Activated CD4-positive, CD25-positive, alpha-beta regulatory T cell treated with anti-CD3 and anti-CD28 coated beads, Interleukin-2, amount 50 U/mL, for 72 hours (primary cell): ENCODE results near the gene GSN.

Experiments used
- DNase-seq: peaks from one replicate; pipeline ENCODE4 v3.0.0; 2021

The GSN gene

GRCh38 chr9:121273064-121273775 lies 5.3 kb downstream of the GSN start:
- DNase-seq: no peak

- no peak for DNase-seq
Observed at GRCh38 chr9:121274851-121275250, 6.9 kb downstream of the GSN start.

GRCh38 chr9:121275781-121276658 lies 8.1 kb downstream of the GSN start:
- no peak for DNase-seq

DNA sequence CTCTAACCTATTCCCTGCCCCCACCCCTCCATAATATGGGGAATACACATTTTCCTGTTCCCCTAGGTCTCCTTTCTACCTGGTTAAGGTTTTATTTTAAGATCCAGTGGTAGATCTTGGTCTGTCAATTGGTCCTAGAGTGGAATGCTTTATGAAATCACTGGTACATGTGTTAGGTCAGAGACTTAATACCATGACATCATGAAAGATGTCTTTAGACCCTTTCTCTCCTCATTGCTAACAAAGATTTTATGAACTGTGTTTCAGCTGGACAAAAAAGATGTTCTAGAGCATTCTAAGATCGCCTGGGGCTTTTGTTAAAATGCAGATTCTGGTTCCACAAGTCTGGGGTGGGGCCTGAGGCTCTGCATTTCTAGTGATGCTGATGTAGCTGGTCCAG lies 9.1 kb downstream of the GSN start:
- no peak for DNase-seq

DNA sequence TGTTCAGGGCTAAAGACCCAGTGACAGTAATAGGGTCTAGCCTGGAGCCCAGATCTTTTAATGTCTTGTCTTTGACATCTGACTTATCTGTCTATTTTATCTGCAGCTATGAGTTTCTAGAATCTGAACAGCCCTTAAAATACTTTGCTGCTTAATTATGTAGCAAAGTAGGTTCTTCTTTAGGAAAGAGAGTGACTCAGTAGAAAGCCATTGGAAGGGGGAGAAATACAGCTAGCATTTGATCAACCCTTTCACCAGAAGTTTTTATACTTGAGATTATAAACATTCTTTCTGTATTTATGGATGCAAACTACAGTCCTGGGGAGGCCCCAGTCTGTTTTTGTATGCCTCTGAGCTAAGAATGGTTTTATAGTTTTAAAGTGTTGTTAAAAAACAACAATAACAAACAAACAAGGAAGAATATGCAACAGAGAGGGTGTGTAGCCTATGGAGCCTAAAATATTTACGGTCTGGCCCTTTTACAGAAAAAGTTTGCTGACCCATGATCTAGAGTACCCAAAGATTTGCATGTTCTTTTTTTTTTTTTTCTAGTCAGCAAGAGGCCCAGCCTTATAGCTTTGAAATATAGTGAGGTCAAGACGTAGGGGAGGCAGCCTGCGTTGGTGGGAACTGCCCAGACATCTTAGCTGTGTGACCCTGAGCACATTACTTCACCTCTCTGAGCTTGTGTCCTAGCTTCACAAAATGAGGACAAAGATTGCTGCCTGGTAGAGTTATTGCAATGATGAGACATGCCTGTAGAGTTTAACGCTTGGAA lies 9.7 kb downstream of the GSN start:
- no peak for DNase-seq

- no peak for DNase-seq
Observed at GRCh38 chr9:121278477-121279261, 10.7 kb downstream of the GSN start.

GRCh38 chr9:121279776-121280388 lies 11.9 kb downstream of the GSN start:
- no peak for DNase-seq

- DNase-seq: no peak
Observed at GRCh38 chr9:121280715-121281613, 13.0 kb downstream of the GSN start.

- DNase-seq: no peak
Observed at GRCh38 chr9:121281614-121282276, 13.8 kb downstream of the GSN start.

DNA sequence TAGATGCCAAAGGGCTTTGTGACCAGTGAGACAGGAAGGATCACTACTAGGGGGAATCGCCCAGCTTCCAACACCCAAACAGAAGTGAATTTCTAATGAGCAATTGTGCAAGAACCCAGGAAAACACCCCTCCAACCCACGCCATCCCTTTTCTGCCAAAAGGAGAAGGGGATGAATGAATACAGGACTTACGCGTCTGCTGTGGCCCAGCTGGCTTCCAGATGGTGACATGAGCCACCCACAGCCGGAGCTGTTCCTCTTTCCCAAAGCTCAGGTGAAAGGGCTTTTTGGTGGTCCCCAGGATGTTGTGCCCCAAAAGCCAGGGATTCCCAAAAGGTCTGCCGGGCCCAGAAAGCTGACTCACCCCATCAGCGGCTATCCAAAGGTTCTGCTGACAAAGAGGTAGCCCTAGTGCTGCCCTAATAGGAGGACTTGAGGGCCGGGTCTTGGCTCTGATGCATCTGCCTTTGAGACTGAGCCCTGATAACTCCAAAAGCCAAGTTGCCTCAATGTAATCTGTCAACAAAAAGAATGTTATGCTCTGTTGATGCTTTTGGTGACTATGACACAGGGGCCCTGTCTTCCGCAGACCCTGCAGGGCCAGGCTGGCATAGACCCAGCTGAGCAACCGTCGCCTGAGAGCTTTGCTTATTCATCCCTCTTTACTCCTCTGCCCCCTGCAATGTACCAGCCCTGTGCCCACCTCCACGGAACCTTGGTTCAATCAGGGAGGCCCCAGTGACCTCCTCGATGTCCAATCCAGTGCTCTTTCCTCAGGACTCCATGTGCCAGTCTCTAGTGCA lies 14.5 kb downstream of the GSN start:
- DNase-seq: no peak

DNA sequence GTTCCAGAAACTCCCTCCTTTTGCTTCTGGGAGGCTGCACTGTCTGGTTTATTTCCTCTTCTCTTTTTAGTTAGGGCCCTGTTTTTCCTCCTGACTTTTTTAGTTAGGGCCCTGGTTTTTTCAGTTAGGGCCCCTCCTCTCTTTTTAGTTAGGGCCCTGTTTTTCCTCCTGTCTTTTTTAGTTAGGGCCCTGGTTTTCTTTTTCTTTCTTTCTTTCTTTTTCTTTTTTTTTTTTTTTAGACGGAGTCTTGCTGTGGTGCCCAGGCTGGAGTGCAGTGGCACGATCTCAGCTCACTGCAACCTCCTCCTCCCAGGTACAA lies 15.1 kb downstream of the GSN start:
- DNase-seq: no peak

DNA sequence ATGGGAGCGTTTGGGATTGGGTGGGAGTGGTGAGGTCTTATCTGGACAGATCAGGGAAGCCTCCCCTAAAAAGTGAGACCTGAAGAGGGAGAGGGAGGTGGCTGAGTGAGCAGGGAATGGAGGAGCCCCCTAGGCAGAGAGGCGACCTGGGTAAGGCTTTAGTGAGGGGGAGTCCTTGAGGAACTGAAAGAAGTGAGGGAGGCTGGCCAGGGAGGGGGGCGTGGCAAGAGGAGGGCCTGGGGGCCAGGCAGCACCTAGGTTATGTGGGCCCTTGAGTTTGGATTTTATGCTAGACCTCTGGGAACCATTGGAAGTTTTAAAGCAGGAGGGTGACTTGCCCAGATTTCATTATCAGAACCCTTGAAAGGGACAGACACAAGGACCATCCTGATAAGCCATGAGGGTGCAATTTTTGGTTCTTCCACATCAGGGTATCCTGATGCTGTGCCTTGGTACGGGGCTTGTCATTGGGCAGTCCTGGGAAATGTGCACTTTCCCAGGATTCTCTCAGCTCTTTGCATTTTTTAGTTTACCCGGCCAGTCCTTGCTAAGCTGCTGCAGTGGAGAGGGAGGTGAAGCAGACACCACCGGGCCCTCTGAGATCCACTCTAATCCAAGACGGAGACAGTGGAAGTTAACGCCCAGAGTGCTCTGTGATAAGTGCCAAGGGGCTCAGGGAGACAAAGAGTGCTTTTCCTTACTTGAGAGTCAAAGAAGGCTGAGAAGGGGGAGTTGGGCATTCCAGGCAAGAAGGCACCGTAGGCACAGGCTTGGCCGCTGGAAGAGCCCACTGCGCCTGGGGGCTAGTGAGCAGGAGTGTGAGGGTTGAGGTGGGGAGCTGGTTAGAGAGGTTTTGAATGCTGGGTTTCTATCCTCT lies 16.1 kb downstream of the GSN start:
- no peak for DNase-seq

GRCh38 chr9:121284733-121285451 lies 16.9 kb downstream of the GSN start:
- no peak for DNase-seq

DNA sequence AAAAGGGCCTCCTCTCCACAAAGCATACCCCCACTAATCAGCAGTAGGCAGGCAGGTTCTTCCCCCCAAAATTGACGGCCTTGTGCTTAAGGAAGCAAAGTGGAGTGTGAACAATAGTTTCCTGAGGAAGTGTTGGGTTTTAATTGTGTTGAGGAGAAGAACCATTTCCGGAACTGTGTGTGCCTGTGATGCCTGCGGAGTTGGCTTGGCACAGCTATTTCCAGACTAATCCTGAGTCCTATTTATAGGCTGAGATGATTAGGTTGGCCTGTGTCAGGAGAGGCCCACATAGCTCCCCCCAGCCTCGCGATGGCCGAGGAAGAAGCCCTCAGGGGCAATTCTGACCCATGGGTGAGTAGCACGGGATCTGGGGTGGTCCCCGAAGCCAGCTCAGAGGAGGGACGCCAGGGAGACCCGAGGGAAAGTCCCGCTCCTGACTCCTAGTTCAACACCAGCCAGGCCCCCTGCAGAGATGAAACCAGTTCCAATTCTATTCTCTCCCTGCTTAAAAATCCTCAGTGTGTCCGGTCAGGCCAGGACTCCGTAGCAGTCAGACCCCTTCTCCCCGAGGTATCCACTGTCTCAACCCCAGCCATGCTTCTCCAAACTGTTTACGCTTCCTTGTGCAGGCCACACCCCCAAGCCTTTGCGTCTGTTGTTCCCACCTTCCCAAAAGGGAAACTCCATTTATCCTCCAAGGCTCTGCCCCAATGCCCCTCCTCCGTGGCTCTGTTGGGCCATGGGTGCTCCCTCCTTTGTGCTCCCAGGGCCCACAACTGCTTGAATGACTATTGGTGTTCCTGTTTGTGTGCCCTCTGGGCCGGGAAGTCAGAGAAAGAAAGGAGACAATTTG lies 18.1 kb downstream of the GSN start:
- DNase-seq: no peak

GRCh38 chr9:121286688-121286972 lies 18.7 kb downstream of the GSN start:
- no peak for DNase-seq

DNA sequence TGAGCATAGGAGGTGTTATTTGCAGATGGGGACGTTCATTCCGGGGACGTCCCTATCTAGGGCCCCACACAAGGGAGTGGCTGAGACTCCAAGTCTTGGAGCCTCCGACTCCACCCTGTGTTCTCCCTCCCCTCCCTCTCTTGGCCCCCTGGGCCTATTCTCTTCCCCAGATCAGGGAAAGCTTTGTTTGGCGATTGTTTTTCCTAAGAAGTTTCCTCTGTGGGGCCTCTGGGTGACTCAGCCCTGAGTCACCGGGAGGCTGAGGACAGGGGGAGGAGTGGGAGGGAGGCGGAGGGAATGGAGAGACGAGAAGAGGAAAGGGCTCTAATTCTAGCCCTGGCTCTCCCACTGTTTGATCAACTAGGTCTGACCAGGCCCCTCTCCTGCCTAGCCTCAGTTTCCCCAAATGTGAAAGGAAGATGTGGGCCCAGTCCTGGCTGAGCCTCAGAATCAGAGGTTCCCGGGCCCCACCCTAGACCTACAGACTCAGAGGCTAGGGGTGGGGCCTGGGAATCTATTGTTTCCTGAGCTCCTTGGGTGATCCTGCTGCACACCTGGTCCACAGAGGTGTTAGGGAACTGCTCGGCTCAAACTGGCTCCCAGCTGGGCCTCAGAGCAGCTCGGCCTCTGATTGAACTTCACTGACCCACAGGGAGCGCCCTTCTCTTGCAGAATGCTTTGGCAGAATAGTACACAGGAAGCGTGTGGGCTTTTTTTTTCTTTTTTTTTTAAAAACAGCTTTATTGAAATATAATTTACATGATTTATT lies 19.2 kb downstream of the GSN start:
- no peak for DNase-seq

DNA sequence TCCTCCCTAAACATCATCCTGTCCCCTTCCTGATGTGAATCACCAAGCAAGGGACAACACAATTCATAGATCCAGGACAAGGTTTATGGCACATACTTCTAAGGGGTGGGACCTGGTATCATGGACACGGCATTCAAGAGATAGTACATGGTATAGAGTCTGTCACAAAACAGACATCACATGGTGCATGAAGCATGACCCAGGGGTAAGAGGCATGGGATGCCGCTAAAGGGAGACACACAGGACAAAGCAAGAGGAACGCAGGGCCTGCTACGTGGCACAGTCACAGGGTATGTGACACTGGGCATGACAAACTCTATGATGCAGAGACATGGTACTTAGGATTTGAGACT lies 20.7 kb downstream of the GSN start:
- DNase-seq: no peak
